ENCODE measurements around the gene TMEM131. TPM values are rescaled to one million over a fixed set of nuclear protein-coding genes. Genes with fewer than 3 reads are reported as not detected.
"Not testable (repeated sequence)": the region's sequence is repeated elsewhere in the genome, so short reads cannot be mapped to it uniquely, and the experiment has no call there.

Gene TMEM131
- total RNA-seq, 1 donor, result 30.0 TPM

GRCh38 chr2:97961534-97961933, 34.2 kb downstream of the TMEM131 start:
- Histone ChIP-seq H3K4me2 (ENCODE audit: insufficient read depth, low read length) (no peak overlapping the region), H3K9me3 (ENCODE audit: low read depth, low read length) (no peaks in the 10 kb centered on the region), H3K4me3 (ENCODE audit: insufficient read depth, low read length) (no peak overlapping the region), H2AFZ (ENCODE audit: low read length) (no peak overlapping the region), H3K27me3 (ENCODE audit: insufficient read depth, low read length) (no peaks in the 10 kb centered on the region), H3K4me1 (ENCODE audit: insufficient read depth, low read length) (peaks cover 6% of the 10 kb centered on the region), H4K20me1 (ENCODE audit: insufficient read depth, low read length) (peaks cover 33% of the 10 kb centered on the region), H3K36me3 (ENCODE audit: insufficient read depth, low read length) (no peaks in the 10 kb centered on the region), H3K79me2 (ENCODE audit: insufficient read depth, low read length) (peaks cover 93% of the 10 kb centered on the region), H3K27ac (ENCODE audit: low read depth, low read length) (no peak overlapping the region)
- DNase-seq (ENCODE audit: insufficient read length, low spot score, missing footprints), result no peak
- no peak for TF ChIP-seq CTCF (IDR thresholded peaks at IDR 0.05; ENCODE audit: extremely low read depth, low read depth, low read length)

DNA sequence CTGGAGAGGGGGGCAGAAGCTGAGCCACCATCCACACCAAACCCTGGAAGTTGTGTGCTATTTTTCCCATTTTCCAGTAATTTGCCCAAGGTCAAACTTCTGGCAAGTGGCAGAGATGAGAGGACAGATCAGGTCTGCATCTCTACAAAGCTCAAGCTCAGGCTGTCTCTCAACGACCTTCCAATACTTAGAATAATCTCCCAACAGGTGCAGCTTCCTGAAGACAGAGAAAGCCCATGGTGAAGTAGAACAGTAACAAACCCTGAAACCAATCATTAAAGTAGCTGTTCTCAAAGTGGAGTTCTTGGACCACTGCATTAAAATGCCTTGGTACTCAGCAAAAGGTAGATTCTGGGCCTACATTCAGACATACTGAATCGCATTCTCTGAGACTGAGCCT, 37.6 kb downstream of the TMEM131 start:
- Histone ChIP-seq H3K4me2 (ENCODE audit: insufficient read depth, low read length) (no peak overlapping the region), H3K27me3 (ENCODE audit: insufficient read depth, low read length) (no peaks in the 10 kb centered on the region), H3K4me1 (ENCODE audit: insufficient read depth, low read length) (no peaks in the 10 kb centered on the region), H2AFZ (ENCODE audit: low read length) (no peak overlapping the region), H3K9me3 (ENCODE audit: low read depth, low read length) (no peaks in the 10 kb centered on the region), H3K27ac (ENCODE audit: low read depth, low read length) (no peak overlapping the region), H3K79me2 (ENCODE audit: insufficient read depth, low read length) (peaks cover 91% of the 10 kb centered on the region), H4K20me1 (ENCODE audit: insufficient read depth, low read length) (peaks cover 24% of the 10 kb centered on the region), H3K4me3 (ENCODE audit: insufficient read depth, low read length) (no peak overlapping the region), H3K36me3 (ENCODE audit: insufficient read depth, low read length) (no peaks in the 10 kb centered on the region)
- DNase-seq (ENCODE audit: insufficient read length, low spot score, missing footprints), result no peak
- TF ChIP-seq CTCF (IDR thresholded peaks at IDR 0.05; ENCODE audit: extremely low read depth, low read depth, low read length), result no peak

- no peaks in the 10 kb centered on the region for H3K9me3 ChIP-seq (ENCODE audit: low read depth, low read length)
- H4K20me1 ChIP-seq (ENCODE audit: insufficient read depth, low read length), result peaks cover 24% of the 10 kb centered on the region
- no peak overlapping the region for H3K4me3 ChIP-seq (ENCODE audit: insufficient read depth, low read length)
- no peak overlapping the region for H3K27ac ChIP-seq (ENCODE audit: low read depth, low read length)
- TF ChIP-seq CTCF (IDR thresholded peaks at IDR 0.05; ENCODE audit: extremely low read depth, low read depth, low read length), result no peak
- H2AFZ ChIP-seq (ENCODE audit: low read length), result no peak overlapping the region
- H3K36me3 ChIP-seq (ENCODE audit: insufficient read depth, low read length), result no peaks in the 10 kb centered on the region
- DNase-seq (ENCODE audit: insufficient read length, low spot score, missing footprints), result no peak
- H3K4me2 ChIP-seq (ENCODE audit: insufficient read depth, low read length), result no peak overlapping the region
- H3K4me1 ChIP-seq (ENCODE audit: insufficient read depth, low read length), result no peaks in the 10 kb centered on the region
- peaks cover 91% of the 10 kb centered on the region for H3K79me2 ChIP-seq (ENCODE audit: insufficient read depth, low read length)
- H3K27me3 ChIP-seq (ENCODE audit: insufficient read depth, low read length), result no peaks in the 10 kb centered on the region
Observed at GRCh38 chr2:97957432-97958183, 38.1 kb downstream of the TMEM131 start.

- H2AFZ ChIP-seq (ENCODE audit: low read length); H3K4me1 ChIP-seq (ENCODE audit: insufficient read depth, low read length); H3K4me2 ChIP-seq (ENCODE audit: insufficient read depth, low read length); H3K4me3 ChIP-seq (ENCODE audit: insufficient read depth, low read length); DNase-seq (ENCODE audit: insufficient read length, low spot score, missing footprints); H3K27me3 ChIP-seq (ENCODE audit: insufficient read depth, low read length); H3K9me3 ChIP-seq (ENCODE audit: low read depth, low read length); H3K27ac ChIP-seq (ENCODE audit: low read depth, low read length); H3K36me3 ChIP-seq (ENCODE audit: insufficient read depth, low read length): not testable (repeated sequence)
- Histone ChIP-seq H3K79me2 (ENCODE audit: insufficient read depth, low read length) (peaks cover 92% of the 10 kb centered on the region), H4K20me1 (ENCODE audit: insufficient read depth, low read length) (peaks cover 24% of the 10 kb centered on the region)
Observed at GRCh38 chr2:97956753-97957152, 39.0 kb downstream of the TMEM131 start.

Data from osteoblast (primary cell).